Loucy (cell line): Measurements from ENCODE around the gene GNAL.

ENCODE experiments used
- EZH2phosphoT487 ChIP-seq: fragments of 200-600 bp; IDR thresholded peaks from 2 replicates; pipeline ENCODE4 v1.6.1; 2018; ENCODE audit warnings: antibody characterized with exemption, mild to moderate bottlenecking, moderate library complexity, borderline replicate concordance
- TF ChIP-seq, protein P1 (sequence below): fragments of 200-600 bp; sonication (generic); conservative IDR thresholded peaks from 2 replicates; pipeline ENCODE4 v1.5.1; 2014; ENCODE audit warnings: mild to moderate bottlenecking, antibody characterized with exemption, low read length

DNA sequence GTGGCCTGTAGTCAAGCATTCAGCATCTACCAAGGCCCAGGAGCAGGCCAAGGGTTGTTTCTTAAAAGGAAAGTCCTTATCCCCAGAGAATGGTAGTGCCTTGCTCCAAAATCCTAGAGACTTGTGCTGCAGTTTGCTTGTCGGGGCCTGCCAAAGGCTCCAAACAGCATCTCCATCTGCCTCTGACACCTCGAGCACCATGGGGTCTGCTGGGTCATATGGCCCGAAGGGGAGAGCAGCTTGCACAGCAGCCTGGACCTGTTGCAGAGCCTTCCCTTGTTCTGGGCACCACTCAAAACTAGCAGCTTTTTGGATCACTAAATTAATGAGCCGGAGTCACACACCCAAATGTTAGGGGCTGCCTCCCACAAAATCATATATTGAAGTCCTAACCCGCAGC lies 35.7 kb downstream of the GNAL start:
- TF ChIP-seq, protein P1, sequence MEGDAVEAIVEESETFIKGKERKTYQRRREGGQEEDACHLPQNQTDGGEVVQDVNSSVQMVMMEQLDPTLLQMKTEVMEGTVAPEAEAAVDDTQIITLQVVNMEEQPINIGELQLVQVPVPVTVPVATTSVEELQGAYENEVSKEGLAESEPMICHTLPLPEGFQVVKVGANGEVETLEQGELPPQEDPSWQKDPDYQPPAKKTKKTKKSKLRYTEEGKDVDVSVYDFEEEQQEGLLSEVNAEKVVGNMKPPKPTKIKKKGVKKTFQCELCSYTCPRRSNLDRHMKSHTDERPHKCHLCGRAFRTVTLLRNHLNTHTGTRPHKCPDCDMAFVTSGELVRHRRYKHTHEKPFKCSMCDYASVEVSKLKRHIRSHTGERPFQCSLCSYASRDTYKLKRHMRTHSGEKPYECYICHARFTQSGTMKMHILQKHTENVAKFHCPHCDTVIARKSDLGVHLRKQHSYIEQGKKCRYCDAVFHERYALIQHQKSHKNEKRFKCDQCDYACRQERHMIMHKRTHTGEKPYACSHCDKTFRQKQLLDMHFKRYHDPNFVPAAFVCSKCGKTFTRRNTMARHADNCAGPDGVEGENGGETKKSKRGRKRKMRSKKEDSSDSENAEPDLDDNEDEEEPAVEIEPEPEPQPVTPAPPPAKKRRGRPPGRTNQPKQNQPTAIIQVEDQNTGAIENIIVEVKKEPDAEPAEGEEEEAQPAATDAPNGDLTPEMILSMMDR, result no peak
- TF ChIP-seq EZH2phosphoT487, result no peak
